Measurements from ENCODE around the gene SUCLG2.

DNA sequence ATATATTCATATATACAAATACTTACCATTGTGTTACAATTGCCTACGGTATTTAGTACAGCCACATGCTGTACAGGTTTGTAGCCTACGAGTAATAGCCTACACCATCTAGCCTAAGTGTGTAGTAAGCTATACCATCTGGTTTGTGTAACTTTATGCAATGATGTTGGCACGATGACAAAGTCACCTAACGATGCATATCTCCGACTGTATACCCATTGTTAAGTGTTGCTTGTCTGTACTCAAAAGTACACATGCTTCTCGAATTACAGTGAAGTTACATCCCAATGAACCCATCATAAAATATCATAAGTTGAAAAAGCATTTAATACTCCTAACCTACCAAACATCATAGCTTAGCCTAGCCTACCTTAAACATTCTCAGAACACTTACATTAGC is 329.2 kb downstream of the SUCLG2 start:
- TF ChIP-seq ZFP36 (IDR thresholded peaks at IDR 0.05; ENCODE audit: borderline replicate concordance, partially characterized antibody) = no peak
- no peak for TF ChIP-seq CTCF (IDR thresholded peaks at IDR 0.05)
- TF ChIP-seq RARB (CRISPR knock-in tag; IDR thresholded peaks at IDR 0.05) = no peak
- no peak for TF ChIP-seq CEBPB (IDR thresholded peaks at IDR 0.05)
- no peak for TF ChIP-seq EP300 (IDR thresholded peaks at IDR 0.05)
